ENCODE results near the gene ABLIM1. TPM values are rescaled to one million over a fixed set of nuclear protein-coding genes. Genes with fewer than 3 reads are reported as not detected.

Gene ABLIM1
- total RNA-seq, 2 donors from 2014 or later, result 58.7 to 154 TPM

DNA sequence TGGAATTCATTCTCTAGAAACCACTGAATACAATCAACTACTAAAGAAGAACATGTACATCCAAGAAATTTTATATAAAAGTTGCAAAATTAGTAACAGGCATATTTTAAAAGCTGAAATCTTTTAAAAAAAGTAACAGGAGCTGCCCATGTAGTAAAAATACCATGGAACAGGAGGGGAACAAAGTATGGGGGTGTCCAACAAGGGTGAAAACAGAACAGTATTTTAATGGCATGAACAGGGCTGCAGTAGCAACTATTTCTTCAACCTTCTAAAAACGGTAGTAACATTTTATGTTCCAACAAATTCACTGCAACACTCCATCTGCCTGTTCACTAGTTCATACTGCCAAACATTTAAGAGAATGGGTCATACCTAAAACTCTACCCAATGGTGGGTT lies 77.0 kb downstream of the ABLIM1 start:
- no peaks in the 10 kb centered on the region for H3K27me3 Mint-ChIP-seq
- H3K4me1 Mint-ChIP-seq, result no peaks in the 10 kb centered on the region
- no peak overlapping the region for H3K4me3 Mint-ChIP-seq
- no peaks in the 10 kb centered on the region for H3K9me3 Mint-ChIP-seq
- H3K36me3 Mint-ChIP-seq (ENCODE audit: low read depth), result no peaks in the 10 kb centered on the region
- H3K27ac Mint-ChIP-seq, result no peak overlapping the region
- no peak for ATAC-seq (replicated peaks)

DNA sequence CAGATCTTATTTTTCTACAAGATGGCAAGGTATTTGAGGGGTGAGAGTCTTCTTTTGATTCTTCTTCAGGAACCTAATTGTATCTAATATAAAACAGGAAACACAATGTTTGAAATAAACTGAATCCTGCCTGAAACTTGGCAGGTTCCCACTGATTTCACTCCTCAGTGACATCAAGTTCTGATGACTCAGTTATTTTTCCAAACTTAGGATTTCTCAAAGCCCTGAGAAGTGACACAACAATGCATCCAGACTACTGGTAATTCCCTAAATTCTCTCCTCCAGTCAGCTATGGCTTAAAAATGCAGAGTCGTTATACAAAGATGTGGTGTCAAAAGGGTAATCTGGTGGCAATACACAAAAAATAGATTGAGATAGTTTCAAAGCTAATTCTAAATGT lies 80.9 kb downstream of the ABLIM1 start:
- no peaks in the 10 kb centered on the region for H3K27me3 Mint-ChIP-seq
- H3K9me3 Mint-ChIP-seq, result no peaks in the 10 kb centered on the region
- H3K4me3 Mint-ChIP-seq, result no peak overlapping the region
- ATAC-seq (replicated peaks), result no peak
- no peaks in the 10 kb centered on the region for H3K36me3 Mint-ChIP-seq (ENCODE audit: low read depth)
- no peak overlapping the region for H3K27ac Mint-ChIP-seq
- no peaks in the 10 kb centered on the region for H3K4me1 Mint-ChIP-seq

DNA sequence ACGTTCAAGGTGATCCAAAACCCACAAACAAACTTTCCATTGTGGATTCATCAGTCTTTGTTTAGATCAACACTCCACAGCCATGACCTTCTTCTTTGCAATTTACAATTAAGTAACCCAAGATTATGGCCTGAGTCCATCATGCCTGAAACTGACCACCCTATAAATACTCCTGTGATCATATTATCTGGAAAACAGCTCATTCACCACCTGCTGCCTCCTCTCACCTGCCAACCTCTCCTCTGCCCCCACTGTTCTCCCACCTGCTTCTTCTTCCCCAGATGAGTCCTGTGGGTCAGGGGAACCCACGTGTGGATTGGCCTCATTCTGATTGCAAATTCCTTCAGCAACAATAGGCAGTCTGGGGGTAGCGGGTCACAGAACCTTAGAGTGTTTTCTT lies 81.4 kb downstream of the ABLIM1 start:
- Mint-ChIP-seq H3K4me1 (no peaks in the 10 kb centered on the region), H3K36me3 (ENCODE audit: low read depth) (no peaks in the 10 kb centered on the region), H3K9me3 (no peaks in the 10 kb centered on the region), H3K27ac (no peak overlapping the region), H3K4me3 (no peak overlapping the region), H3K27me3 (no peaks in the 10 kb centered on the region)
- ATAC-seq (replicated peaks), result no peak

DNA sequence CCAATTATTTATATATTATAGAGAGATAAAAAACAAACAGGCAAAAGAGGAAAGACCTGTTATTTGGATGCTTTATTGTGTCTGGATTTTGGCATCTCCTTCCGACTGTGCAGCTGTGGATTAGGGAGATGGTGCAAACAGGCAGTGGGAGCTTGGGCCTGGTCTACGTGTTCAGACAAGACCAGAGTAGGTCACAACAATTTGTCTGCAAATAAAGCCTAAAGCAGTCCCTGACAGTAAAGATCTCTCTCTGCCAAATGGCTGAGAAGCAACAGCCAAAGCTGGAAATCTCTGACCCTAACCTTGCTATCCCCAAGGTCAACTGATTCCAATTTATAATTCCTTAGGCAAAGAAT lies 82.0 kb downstream of the ABLIM1 start:
- no peaks in the 10 kb centered on the region for H3K36me3 Mint-ChIP-seq (ENCODE audit: low read depth)
- no peak for ATAC-seq (replicated peaks)
- no peak overlapping the region for H3K27ac Mint-ChIP-seq
- H3K27me3 Mint-ChIP-seq, result no peaks in the 10 kb centered on the region
- H3K4me1 Mint-ChIP-seq, result no peaks in the 10 kb centered on the region
- H3K9me3 Mint-ChIP-seq, result no peaks in the 10 kb centered on the region
- no peak overlapping the region for H3K4me3 Mint-ChIP-seq

DNA sequence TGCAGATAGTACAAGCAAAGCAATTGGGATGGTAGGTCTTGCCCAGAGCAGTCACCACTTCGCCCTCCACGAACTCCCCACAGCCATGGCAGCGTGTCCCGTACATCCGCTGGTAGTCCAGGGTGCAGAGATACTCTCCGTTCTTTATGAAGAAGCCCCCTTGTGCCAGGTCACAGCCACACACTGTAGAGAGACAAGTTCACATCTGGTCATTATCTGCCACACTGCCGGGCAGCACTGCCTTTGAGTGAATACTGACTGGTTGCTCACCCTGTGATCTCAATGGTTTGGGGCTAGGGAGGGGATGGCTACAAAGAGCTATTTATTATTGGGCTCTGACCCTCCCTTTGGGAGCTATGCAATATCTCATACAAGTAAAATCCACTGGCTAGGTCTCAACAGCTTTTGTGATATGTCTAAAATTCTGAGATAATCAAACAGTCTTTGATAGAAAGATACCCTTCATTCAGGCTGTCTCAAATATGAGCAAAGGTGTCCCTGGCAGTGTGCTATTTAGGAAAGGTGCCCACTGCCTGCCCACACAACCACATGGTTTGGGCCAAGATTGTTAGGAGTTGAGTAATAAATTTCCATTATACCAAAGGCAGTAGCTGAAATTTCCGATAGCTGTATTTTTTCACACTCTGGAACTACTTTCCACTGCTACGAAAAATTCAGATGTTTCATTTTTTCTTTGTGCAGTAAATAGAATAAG lies 82.5 kb downstream of the ABLIM1 start:
- no peak for ATAC-seq (replicated peaks)
- H3K36me3 Mint-ChIP-seq (ENCODE audit: low read depth), result no peaks in the 10 kb centered on the region
- H3K27me3 Mint-ChIP-seq, result no peaks in the 10 kb centered on the region
- H3K4me1 Mint-ChIP-seq, result no peaks in the 10 kb centered on the region
- no peak overlapping the region for H3K27ac Mint-ChIP-seq
- H3K4me3 Mint-ChIP-seq, result no peak overlapping the region
- no peaks in the 10 kb centered on the region for H3K9me3 Mint-ChIP-seq

DNA sequence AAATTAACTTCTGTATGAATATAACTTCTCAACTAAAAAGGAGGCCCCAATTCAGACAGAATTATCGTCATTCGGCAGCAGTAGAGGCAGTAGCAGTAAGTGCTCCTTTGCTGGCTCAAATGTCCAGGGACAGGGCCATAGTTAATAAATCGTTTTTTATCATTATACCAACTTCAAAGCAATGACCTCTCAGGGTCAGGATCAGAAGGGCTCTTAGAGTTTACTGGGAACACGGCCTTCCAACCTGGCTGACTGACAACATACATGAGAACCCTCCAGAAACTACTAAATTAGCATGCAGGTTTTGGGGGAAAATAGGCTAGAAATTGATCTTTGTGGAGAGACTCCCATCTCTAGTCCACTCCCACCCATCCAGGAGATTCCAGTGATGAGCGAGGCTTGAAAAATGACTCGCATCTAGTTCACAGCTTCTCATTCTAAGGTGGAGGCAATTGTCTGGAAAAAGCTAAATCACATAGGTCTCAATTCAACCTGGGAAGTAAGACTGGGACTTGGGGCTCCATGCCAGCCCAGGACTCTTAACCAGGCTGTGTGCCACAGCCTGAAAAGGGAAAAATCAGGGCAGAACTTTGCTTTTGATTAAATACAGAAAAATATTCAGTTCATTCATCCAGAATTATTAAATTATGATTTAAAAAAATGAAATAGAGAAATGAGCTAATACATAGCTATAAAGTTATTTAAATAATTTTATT lies 84.6 kb downstream of the ABLIM1 start:
- no peak for ATAC-seq (replicated peaks)
- H3K27me3 Mint-ChIP-seq, result no peaks in the 10 kb centered on the region
- H3K4me1 Mint-ChIP-seq, result no peaks in the 10 kb centered on the region
- H3K9me3 Mint-ChIP-seq, result no peaks in the 10 kb centered on the region
- H3K27ac Mint-ChIP-seq, result no peak overlapping the region
- no peaks in the 10 kb centered on the region for H3K36me3 Mint-ChIP-seq (ENCODE audit: low read depth)
- H3K4me3 Mint-ChIP-seq, result no peak overlapping the region

DNA sequence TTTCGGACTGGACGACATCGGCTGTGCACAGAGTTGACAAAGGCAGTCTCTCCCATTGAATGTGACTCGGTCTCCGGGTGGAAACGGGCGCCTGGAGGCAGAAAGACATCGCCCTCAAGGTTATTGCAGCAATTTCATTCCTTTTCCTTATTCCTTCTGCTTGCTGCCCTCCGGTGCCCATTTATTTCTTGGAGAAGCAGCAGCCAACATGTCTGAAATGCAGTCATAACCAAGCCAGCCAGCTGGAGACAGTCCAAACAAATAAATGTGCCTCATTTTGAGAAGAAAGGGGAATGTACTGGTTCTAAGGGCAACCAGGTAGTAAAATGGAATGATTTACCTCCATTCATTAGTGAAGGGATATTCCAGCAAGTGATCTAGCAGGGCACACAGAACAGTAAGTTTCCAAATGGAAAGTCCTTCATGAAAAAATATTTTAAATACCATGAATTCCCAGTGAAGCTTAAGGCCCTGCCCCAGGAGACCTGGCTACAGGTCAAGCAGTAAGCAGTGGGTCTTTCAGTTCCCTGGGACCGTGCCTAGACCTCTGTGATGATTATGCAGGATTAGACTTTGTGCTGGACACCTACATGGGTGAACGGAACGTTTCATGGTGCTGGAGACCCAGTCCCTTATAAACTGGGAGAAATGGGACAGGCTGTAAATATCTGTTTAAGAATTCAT lies 86.6 kb downstream of the ABLIM1 start:
- Mint-ChIP-seq H3K27me3 (no peaks in the 10 kb centered on the region), H3K4me3 (no peak overlapping the region), H3K4me1 (no peaks in the 10 kb centered on the region), H3K36me3 (ENCODE audit: low read depth) (no peaks in the 10 kb centered on the region), H3K9me3 (no peaks in the 10 kb centered on the region), H3K27ac (no peak overlapping the region)
- ATAC-seq (replicated peaks), result no peak

DNA sequence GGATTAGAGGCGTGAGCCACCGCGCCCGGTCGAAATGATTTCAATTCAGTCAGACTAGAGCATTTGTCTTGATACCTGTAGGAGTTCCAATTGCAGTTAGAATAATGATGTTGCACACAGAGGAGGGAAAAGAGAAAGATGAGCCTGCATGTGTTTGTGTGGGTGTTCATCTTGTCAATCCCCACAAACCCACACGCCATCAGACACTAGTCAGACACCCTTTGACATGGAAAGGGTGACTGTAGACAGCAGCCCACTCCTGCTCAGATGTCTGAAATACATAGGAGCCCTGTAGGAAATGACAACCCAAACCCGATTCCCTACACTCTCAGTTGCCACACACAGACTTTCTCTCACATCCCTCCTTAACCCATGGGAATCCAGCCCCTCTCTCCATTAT lies 92.0 kb downstream of the ABLIM1 start:
- Mint-ChIP-seq H3K9me3 (no peaks in the 10 kb centered on the region), H3K36me3 (ENCODE audit: low read depth) (no peaks in the 10 kb centered on the region), H3K4me1 (no peaks in the 10 kb centered on the region), H3K27ac (no peak overlapping the region), H3K4me3 (no peak overlapping the region), H3K27me3 (no peaks in the 10 kb centered on the region)
- peak; percentile 26 for ATAC-seq (replicated peaks)

DNA sequence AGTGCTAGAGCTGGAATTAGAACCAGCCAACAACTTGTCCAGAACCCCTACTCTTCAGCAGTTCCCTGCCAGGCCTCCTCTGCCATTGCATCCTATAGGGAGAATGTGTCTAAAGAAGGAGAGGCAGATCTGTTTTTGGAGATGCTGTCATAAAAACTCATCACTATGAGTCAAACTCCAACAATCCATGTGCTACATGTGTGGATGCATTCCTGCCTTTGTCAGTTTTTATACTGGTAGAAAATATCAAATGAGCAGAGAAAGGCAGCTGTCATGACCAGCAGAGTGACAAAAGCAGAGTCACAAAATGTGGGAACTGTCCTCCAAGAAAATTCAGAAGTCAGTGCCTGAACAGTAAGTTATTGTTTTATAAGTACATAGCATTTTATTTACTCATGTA lies 93.0 kb downstream of the ABLIM1 start:
- Mint-ChIP-seq H3K27ac (no peak overlapping the region), H3K9me3 (no peaks in the 10 kb centered on the region), H3K36me3 (ENCODE audit: low read depth) (no peaks in the 10 kb centered on the region), H3K4me3 (no peak overlapping the region), H3K27me3 (no peaks in the 10 kb centered on the region), H3K4me1 (no peaks in the 10 kb centered on the region)
- no peak for ATAC-seq (replicated peaks)

DNA sequence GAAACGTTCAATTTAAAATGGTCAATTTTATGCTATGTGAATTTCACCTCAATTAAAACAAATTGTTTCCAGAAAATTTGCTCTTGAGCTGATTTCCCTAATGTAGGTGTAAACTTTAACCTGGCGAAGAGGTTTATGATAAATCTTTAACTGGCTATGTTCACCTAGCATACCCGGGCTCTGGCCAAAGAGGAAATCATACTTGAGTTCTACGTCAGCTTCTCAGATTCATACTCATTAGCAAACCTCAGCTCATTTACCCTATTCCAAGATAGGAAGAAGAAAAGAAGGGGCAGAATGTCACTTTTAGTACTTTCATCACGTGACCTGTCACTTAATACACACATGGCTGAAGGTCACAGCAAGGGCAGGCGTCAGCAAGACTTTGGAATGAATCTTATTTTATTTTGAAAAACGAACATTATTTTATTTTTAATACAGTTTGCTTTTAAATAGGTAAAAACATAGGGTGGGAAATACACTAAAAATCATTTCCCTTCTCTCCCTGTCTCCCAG lies 97.0 kb downstream of the ABLIM1 start:
- no peak for ATAC-seq (replicated peaks)
- no peaks in the 10 kb centered on the region for H3K27me3 Mint-ChIP-seq
- peaks cover 5% of the 10 kb centered on the region for H3K9me3 Mint-ChIP-seq
- H3K36me3 Mint-ChIP-seq (ENCODE audit: low read depth), result no peaks in the 10 kb centered on the region
- no peak overlapping the region for H3K4me3 Mint-ChIP-seq
- no peak overlapping the region for H3K27ac Mint-ChIP-seq
- H3K4me1 Mint-ChIP-seq, result no peaks in the 10 kb centered on the region

DNA sequence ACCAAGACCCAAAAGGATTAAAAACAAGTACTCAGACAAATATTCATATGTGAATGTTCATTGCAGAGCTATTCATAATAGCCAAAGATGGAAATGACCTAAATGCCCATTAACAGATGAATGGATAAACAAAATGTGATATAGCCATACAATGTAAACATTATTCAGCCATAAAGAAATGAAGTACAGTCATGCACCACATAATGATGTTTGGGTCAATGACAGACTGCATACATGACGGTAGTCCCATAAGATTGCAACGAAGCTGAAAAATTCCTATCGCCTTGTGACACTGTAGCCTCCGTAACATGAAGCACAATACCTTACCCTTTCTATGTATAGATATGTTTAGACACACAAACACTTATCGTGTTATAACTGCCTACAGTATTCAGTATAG lies 97.9 kb downstream of the ABLIM1 start:
- no peak overlapping the region for H3K4me3 Mint-ChIP-seq
- no peaks in the 10 kb centered on the region for H3K4me1 Mint-ChIP-seq
- peaks cover 5% of the 10 kb centered on the region for H3K9me3 Mint-ChIP-seq
- H3K27me3 Mint-ChIP-seq, result no peaks in the 10 kb centered on the region
- no peaks in the 10 kb centered on the region for H3K36me3 Mint-ChIP-seq (ENCODE audit: low read depth)
- H3K27ac Mint-ChIP-seq, result no peak overlapping the region
- ATAC-seq (replicated peaks), result no peak

DNA sequence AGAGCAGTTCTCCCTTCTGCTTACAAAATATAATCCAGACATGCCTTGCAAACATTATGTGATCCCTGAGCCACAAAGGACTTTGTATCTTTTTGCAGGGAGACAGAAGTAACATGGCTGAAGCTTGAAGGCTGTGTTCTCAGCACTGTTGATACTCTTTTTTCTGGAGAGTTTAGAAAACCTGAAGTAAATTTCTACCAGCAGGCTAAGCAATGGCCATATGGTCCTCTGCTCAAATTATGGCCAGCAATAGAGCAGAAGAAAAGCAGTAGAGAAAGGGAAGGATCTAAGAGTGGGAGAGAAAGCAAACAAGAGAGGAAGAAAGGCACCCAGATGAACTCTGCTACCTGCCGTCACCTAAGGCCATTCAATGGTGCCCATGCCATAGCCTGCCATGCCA lies 98.4 kb downstream of the ABLIM1 start:
- ATAC-seq (replicated peaks), result no peak
- H3K4me3 Mint-ChIP-seq, result no peak overlapping the region
- H3K27me3 Mint-ChIP-seq, result no peaks in the 10 kb centered on the region
- no peaks in the 10 kb centered on the region for H3K4me1 Mint-ChIP-seq
- no peaks in the 10 kb centered on the region for H3K36me3 Mint-ChIP-seq (ENCODE audit: low read depth)
- H3K27ac Mint-ChIP-seq, result no peak overlapping the region
- peaks cover 5% of the 10 kb centered on the region for H3K9me3 Mint-ChIP-seq

DNA sequence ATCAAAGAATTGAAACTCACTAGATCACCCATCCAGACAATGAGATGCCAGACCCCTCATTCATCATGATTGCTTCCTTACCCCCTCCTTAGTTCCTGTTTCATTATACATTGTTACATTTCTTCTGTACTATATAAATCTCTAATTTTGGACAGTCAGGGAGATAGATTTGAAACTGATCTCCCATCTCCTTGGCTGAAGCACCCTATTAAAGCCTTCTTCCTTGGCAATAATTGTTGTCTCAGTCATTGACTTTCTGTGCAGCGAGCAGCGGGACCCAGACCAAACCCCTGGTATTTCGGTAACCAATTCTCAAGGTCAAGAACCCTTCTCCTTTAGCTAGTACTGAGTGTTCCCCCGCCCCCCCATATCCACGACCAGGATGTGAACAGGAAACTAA lies 100.2 kb downstream of the ABLIM1 start:
- Mint-ChIP-seq H3K4me3 (no peak overlapping the region), H3K4me1 (no peaks in the 10 kb centered on the region), H3K27me3 (no peaks in the 10 kb centered on the region), H3K36me3 (ENCODE audit: low read depth) (no peaks in the 10 kb centered on the region), H3K9me3 (peaks cover 5% of the 10 kb centered on the region), H3K27ac (no peak overlapping the region)
- ATAC-seq (replicated peaks), result no peak

DNA sequence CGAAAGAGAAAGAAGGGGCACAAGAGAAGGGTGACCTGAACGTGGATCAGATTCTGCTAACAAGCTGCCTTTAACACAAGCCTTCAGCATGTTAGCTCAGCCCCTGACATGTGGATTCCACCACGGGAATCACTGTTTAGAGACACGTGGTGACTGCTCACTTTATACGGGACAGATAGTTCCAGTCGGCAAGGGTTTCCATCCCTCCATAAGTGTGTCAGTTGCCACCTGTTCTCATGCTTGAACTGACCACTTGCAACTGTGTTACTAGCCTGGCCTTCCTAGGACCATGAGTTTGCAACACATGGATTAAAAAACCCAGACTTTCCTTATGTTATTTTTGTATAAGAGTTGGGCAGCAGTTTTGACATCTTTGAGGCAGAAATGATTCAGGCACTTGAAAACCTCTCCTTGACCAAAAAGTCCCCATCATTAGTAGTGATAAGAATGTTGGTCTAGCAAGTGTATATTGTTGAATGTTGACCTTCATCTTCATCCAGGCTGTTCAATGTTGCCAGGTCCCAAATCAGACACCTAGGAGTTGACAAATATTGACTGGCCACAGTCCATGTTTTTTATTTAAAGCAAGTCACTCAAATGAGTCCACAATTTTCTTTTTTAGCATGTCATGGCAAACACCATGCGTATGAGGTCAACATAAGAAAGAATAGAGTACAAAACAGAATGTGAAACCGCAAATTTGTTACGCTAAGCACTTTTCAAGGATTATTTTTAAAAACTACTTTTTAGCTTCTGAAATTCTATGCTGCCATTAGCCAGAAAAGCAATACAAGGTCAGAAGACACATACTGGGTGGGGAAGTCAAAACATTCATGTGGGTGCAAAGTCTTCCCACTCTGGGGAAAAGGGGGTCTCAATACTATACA lies 101.6 kb downstream of the ABLIM1 start:
- H3K36me3 Mint-ChIP-seq (ENCODE audit: low read depth), result no peaks in the 10 kb centered on the region
- H3K4me1 Mint-ChIP-seq, result no peaks in the 10 kb centered on the region
- H3K27ac Mint-ChIP-seq, result no peak overlapping the region
- no peaks in the 10 kb centered on the region for H3K27me3 Mint-ChIP-seq
- no peak overlapping the region for H3K4me3 Mint-ChIP-seq
- no peak for ATAC-seq (replicated peaks)
- peaks cover 5% of the 10 kb centered on the region for H3K9me3 Mint-ChIP-seq
